AG10803 (cell line): ENCODE results near the gene MYO1E.

ENCODE experiments used
- DNase-seq: peaks from one replicate; pipeline ENCODE4 v3.0.0; 2010; ENCODE audit warnings: low read depth
- H3K4me3 ChIP-seq: 2 replicates; pipeline ENCODE4 v1.5.1; 2011; ENCODE audit warnings: mild to moderate bottlenecking, low read length, control low read depth
- CTCF ChIP-seq: conservative IDR thresholded peaks from 2 replicates; pipeline ENCODE4 v1.5.1; 2011; ENCODE audit warnings: mild to moderate bottlenecking, low read length, control low read depth, inconsistent platforms

The MYO1E gene

GRCh38 chr15:59159210-59159609, 213.5 kb downstream of the MYO1E start:
- TF ChIP-seq CTCF = no peak
- DNase-seq = no peak
- no peak overlapping the region for H3K4me3 ChIP-seq

- DNase-seq = no peak
- TF ChIP-seq CTCF = no peak
- H3K4me3 ChIP-seq = no peak overlapping the region
Measured at GRCh38 chr15:59158701-59159034, 214.0 kb downstream of the MYO1E start.

GRCh38 chr15:59157840-59158700, 214.6 kb downstream of the MYO1E start:
- DNase-seq = peak; percentile 52
- no peak overlapping the region for H3K4me3 ChIP-seq
- TF ChIP-seq CTCF = no peak

GRCh38 chr15:59157396-59157795, 215.3 kb downstream of the MYO1E start:
- no peak for DNase-seq
- no peak for TF ChIP-seq CTCF
- H3K4me3 ChIP-seq = no peak overlapping the region

GRCh38 chr15:59155431-59155830, 217.2 kb downstream of the MYO1E start:
- DNase-seq = no peak
- TF ChIP-seq CTCF = no peak

GRCh38 chr15:59154243-59154642, 218.4 kb downstream of the MYO1E start:
- TF ChIP-seq CTCF = no peak
- H3K4me3 ChIP-seq = no peak overlapping the region
- DNase-seq = peak; percentile 23

More at GRCh38 chr15:59155431-59155830, 217.2 kb downstream of the MYO1E start:
- no peak overlapping the region for H3K4me3 ChIP-seq

GRCh38 chr15:59153466-59153865, 219.2 kb downstream of the MYO1E start:
- no peak overlapping the region for H3K4me3 ChIP-seq
- no peak for DNase-seq
- no peak for TF ChIP-seq CTCF
